Loucy (cell line): ENCODE data around the gene AIMP1.

Source experiments
- H2AFZ ChIP-seq: fragments of 200-600 bp; sonication (generic); 2 replicates; pipeline ENCODE4 v1.6.0; 2016; ENCODE audit warnings: antibody characterized with exemption, mild to moderate bottlenecking, low read length, moderate library complexity
- H3F3A ChIP-seq: fragments of 200-600 bp; 2 replicates; pipeline ENCODE4 v1.6.0; 2016; ENCODE audit warnings: antibody characterized with exemption, low read depth, mild to moderate bottlenecking
- H3K27me3 ChIP-seq: fragments of 200-600 bp; sonication (generic); 2 replicates; pipeline ENCODE4 v1.6.1; 2014; ENCODE audit warnings: low read length, mild to moderate bottlenecking; ENCODE audit not compliant: insufficient read depth, poor library complexity, severe bottlenecking
- H3K36me3 ChIP-seq: fragments of 200-600 bp; sonication (generic); 2 replicates; pipeline ENCODE4 v1.6.1; 2016; ENCODE audit warnings: low read length; ENCODE audit not compliant: insufficient read depth
- H3K4me1 ChIP-seq: fragments of 200-600 bp; sonication (generic); 2 replicates; pipeline ENCODE4 v1.5.1; 2014; ENCODE audit warnings: low read length, mild to moderate bottlenecking; ENCODE audit not compliant: insufficient read depth, poor library complexity, severe bottlenecking
- H3K4me2 ChIP-seq: fragments of 200-600 bp; sonication (generic); 2 replicates; pipeline ENCODE4 v1.6.0; 2014; ENCODE audit warnings: antibody characterized with exemption, low read length, low read depth, mild to moderate bottlenecking; ENCODE audit not compliant: poor library complexity, severe bottlenecking
- H3K4me3 ChIP-seq: fragments of 200-600 bp; sonication (generic); 2 replicates; pipeline ENCODE4 v1.5.1; 2014; ENCODE audit warnings: low read length, mild to moderate bottlenecking, mixed read lengths; ENCODE audit not compliant: poor library complexity, severe bottlenecking
- H3K79me2 ChIP-seq: fragments of 200-600 bp; sonication (generic); 2 replicates; pipeline ENCODE4 v1.6.1; 2014; ENCODE audit warnings: low read length; ENCODE audit not compliant: insufficient read depth
- H3K9ac ChIP-seq: fragments of 200-600 bp; sonication (generic); 2 replicates; pipeline ENCODE4 v1.6.0; 2014; ENCODE audit warnings: mild to moderate bottlenecking, low read depth, low read length, moderate library complexity; ENCODE audit not compliant: poor library complexity, severe bottlenecking
- H3K9me2 ChIP-seq: fragments of 200-600 bp; sonication (generic); replicated peaks from 2 replicates; pipeline ENCODE4 v1.6.1; 2016; ENCODE audit warnings: low read depth, low read length, mixed read lengths
- H3K9me3 ChIP-seq: fragments of 200-600 bp; sonication (generic); 2 replicates; pipeline ENCODE4 v1.6.1; 2014; ENCODE audit warnings: mild to moderate bottlenecking, antibody characterized with exemption, low read length, low read depth; ENCODE audit not compliant: insufficient read depth
- H4K20me1 ChIP-seq: fragments of 200-600 bp; sonication (generic); 2 replicates; pipeline ENCODE4 v1.6.0; 2014; ENCODE audit warnings: antibody characterized with exemption, low read length, mild to moderate bottlenecking; ENCODE audit not compliant: insufficient read depth, poor library complexity, severe bottlenecking
- EZH2phosphoT487 ChIP-seq: fragments of 200-600 bp; IDR thresholded peaks from 2 replicates; pipeline ENCODE4 v1.6.1; 2018; ENCODE audit warnings: antibody characterized with exemption, mild to moderate bottlenecking, moderate library complexity, borderline replicate concordance
- TF ChIP-seq, protein P1 (sequence below): fragments of 200-600 bp; sonication (generic); conservative IDR thresholded peaks from 2 replicates; pipeline ENCODE4 v1.5.1; 2014; ENCODE audit warnings: mild to moderate bottlenecking, antibody characterized with exemption, low read length

Gene AIMP1

DNA sequence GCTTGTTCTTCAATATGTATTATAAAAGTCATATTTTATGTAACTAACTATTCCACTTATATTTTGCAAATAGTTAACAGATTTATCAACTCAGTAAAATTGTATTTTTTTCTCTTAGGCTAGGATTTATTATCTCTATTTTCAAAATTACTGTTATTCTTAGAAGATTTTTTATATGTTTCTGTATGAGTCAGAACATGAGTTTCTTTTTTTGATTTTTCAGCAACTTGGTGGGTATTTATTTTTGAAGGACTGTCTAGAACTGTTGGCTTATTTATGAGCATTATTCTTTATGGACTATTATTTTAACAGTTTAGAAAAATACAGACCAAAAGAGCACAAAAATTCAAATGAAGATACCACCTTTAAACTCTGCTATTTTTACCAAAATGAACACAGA lies 6.8 kb downstream of the AIMP1 start:
- Histone ChIP-seq H3K79me2 (peaks cover 35% of the 10 kb centered on the region), H3K4me2 (peak overlapping the region; percentile 43), H3K9ac (no peak overlapping the region), H3K4me3 (no peak overlapping the region), H4K20me1 (peaks cover 14% of the 10 kb centered on the region), H3F3A (no peaks in the 10 kb centered on the region), H3K9me2 (no peaks in the 10 kb centered on the region), H2AFZ (no peak overlapping the region), H3K9me3 (no peaks in the 10 kb centered on the region), H3K36me3 (peaks cover 15% of the 10 kb centered on the region), H3K4me1 (peaks cover 15% of the 10 kb centered on the region), H3K27me3 (no peaks in the 10 kb centered on the region)
- TF ChIP-seq EZH2phosphoT487: no peak
- TF ChIP-seq, protein P1, sequence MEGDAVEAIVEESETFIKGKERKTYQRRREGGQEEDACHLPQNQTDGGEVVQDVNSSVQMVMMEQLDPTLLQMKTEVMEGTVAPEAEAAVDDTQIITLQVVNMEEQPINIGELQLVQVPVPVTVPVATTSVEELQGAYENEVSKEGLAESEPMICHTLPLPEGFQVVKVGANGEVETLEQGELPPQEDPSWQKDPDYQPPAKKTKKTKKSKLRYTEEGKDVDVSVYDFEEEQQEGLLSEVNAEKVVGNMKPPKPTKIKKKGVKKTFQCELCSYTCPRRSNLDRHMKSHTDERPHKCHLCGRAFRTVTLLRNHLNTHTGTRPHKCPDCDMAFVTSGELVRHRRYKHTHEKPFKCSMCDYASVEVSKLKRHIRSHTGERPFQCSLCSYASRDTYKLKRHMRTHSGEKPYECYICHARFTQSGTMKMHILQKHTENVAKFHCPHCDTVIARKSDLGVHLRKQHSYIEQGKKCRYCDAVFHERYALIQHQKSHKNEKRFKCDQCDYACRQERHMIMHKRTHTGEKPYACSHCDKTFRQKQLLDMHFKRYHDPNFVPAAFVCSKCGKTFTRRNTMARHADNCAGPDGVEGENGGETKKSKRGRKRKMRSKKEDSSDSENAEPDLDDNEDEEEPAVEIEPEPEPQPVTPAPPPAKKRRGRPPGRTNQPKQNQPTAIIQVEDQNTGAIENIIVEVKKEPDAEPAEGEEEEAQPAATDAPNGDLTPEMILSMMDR: no peak

DNA sequence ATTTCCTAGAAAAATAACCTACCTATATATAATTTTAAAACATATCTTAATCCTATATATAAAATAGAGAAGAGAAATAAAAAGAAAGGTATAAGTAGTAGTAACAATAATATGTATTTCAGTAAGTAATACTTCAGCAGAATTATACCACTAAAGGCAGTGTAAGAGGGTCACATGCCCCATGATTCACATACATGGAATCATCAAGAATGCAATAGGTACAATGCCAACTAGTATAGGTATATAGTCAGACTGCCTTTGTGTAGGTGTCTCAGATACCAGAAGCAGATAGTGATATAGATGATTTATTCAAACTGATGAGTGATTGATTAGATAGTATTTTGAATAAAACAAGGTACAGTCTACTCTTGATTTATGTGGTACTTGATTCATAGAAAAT lies 9.4 kb downstream of the AIMP1 start:
- Histone ChIP-seq H3K4me3 (no peak overlapping the region), H3F3A (no peaks in the 10 kb centered on the region), H3K36me3 (peaks cover 30% of the 10 kb centered on the region), H3K4me2 (no peak overlapping the region), H3K9me2 (no peaks in the 10 kb centered on the region), H2AFZ (no peak overlapping the region), H3K9me3 (no peaks in the 10 kb centered on the region), H4K20me1 (no peaks in the 10 kb centered on the region), H3K79me2 (0 out of 2 replicates have a peak, but pooled peaks cover 10% of the 10 kb centered on the region), H3K9ac (no peak overlapping the region), H3K4me1 (peaks cover 3% of the 10 kb centered on the region), H3K27me3 (no peaks in the 10 kb centered on the region)
- TF ChIP-seq, protein P1: no peak
- TF ChIP-seq EZH2phosphoT487: no peak

DNA sequence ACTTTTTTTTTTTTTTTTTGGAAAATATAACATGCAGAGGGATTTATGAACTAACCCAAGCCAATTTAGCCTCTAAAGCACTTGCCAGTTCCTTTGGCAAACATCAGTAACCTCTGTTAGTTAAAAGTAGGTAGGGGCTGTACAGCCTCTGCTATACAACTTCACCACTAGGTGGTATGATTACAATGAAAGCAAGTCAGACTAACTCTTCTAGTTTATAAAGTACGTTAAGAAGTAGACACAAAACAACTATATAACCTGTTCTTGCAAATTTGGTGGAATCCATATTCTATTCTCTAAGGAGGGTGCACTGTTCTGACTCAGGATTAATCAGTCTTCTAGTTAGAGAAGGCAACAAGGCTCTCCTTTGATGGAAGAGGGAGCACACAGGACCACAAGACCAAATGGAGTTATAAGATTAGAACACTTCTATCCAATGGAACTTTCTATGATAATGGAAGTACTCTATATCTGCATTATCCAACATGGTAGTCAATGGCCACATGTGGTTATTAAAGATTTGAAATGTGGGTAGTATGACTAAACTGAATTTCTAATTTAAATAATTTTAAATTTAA lies 12.8 kb downstream of the AIMP1 start:
- Histone ChIP-seq H3K9ac (no peak overlapping the region), H3K36me3 (peaks cover 53% of the 10 kb centered on the region), H3K79me2 (no peaks in the 10 kb centered on the region), H3K4me3 (no peak overlapping the region), H4K20me1 (no peaks in the 10 kb centered on the region), H3K9me3 (no peaks in the 10 kb centered on the region), H3F3A (no peaks in the 10 kb centered on the region), H2AFZ (no peak overlapping the region), H3K27me3 (no peaks in the 10 kb centered on the region), H3K9me2 (no peaks in the 10 kb centered on the region), H3K4me2 (no peak overlapping the region), H3K4me1 (no peaks in the 10 kb centered on the region)
- TF ChIP-seq EZH2phosphoT487: no peak
- TF ChIP-seq, protein P1: peak; percentile 80
